GM23338 (cell line): Measurements from ENCODE around the gene AHI1. TPM values are rescaled to one million over a fixed set of nuclear protein-coding genes. Genes with fewer than 3 reads are reported as not detected.

Source experiments
- ATAC-seq: fragments of 200-7000 bp; cut with Tn5 transposase; 3 replicates; pipeline ENCODE4 v1.9.1; 2020
- DNase-seq: peaks from one replicate; pipeline ENCODE4 v3.0.0-alpha.2; 2015; ENCODE audit warnings: low spot score
- H2AFZ ChIP-seq: fragments of 200-600 bp; sonication (generic); 2 replicates; pipeline ENCODE4 v1.8.0; 2016; ENCODE audit warnings: antibody characterized with exemption, mild to moderate bottlenecking, moderate library complexity
- H3F3A ChIP-seq: fragments of 200-600 bp; sonication (generic); replicated peaks from 2 replicates; pipeline ENCODE4 v1.8.0; 2017; ENCODE audit warnings: antibody characterized with exemption, mixed run types, low read depth
- H3K27ac ChIP-seq: fragments of 200-600 bp; sonication (generic); 2 replicates; pipeline ENCODE4 v1.6.1; 2016; ENCODE audit warnings: low read depth
- H3K27me3 ChIP-seq: fragments of 200-600 bp; sonication (generic); 2 replicates; pipeline ENCODE4 v1.8.0; 2016; ENCODE audit warnings: mild to moderate bottlenecking, mixed run types, moderate library complexity; ENCODE audit not compliant: insufficient read depth
- H3K36me3 ChIP-seq: fragments of 200-600 bp; sonication (generic); 2 replicates; pipeline ENCODE4 v1.8.0; 2016; ENCODE audit warnings: mild to moderate bottlenecking; ENCODE audit not compliant: insufficient read depth
- H3K4me1 ChIP-seq: fragments of 200-600 bp; sonication (generic); 2 replicates; pipeline ENCODE4 v1.8.0; 2016; ENCODE audit warnings: mild to moderate bottlenecking, moderate library complexity; ENCODE audit not compliant: insufficient read depth
- H3K4me2 ChIP-seq: fragments of 200-600 bp; sonication (generic); 2 replicates; pipeline ENCODE4 v1.7.1; 2017; ENCODE audit warnings: mixed run types
- H3K4me3 ChIP-seq: fragments of 200-600 bp; sonication (generic); 2 replicates; pipeline ENCODE4 v1.6.1; 2016; ENCODE audit warnings: mixed run types
- H3K79me2 ChIP-seq: fragments of 200-600 bp; sonication (generic); replicated peaks from 2 replicates; pipeline ENCODE4 v1.8.0; 2017; ENCODE audit warnings: mild to moderate bottlenecking; ENCODE audit not compliant: insufficient read depth
- H3K9me2 ChIP-seq: fragments of 200-600 bp; sonication (generic); 2 replicates; pipeline ENCODE4 v1.8.0; 2017; ENCODE audit not compliant: insufficient read depth
- H4K20me1 ChIP-seq: fragments of 200-600 bp; sonication (generic); replicated peaks from 2 replicates; pipeline ENCODE4 v1.8.0; 2017; ENCODE audit warnings: mild to moderate bottlenecking; ENCODE audit not compliant: insufficient read depth
- H3K27ac Mint-ChIP-seq: 2 replicates; pipeline ENCODE4 v1.8.0; 2020; ENCODE audit warnings: inconsistent platforms, mild to moderate bottlenecking, moderate library complexity, mixed read lengths
- H3K27me3 Mint-ChIP-seq: 3 replicates; pipeline ENCODE4 v1.8.0; 2022; ENCODE audit warnings: low read depth, mild to moderate bottlenecking, moderate library complexity, mixed read lengths, inconsistent platforms; ENCODE audit not compliant: insufficient read depth, poor library complexity
- H3K36me3 Mint-ChIP-seq: 3 replicates; pipeline ENCODE4 v1.8.0; 2021; ENCODE audit warnings: low read depth, mild to moderate bottlenecking, inconsistent platforms, moderate library complexity, mixed read lengths
- H3K4me1 Mint-ChIP-seq: 3 replicates; pipeline ENCODE4 v1.8.0; 2020; ENCODE audit warnings: mild to moderate bottlenecking, inconsistent platforms, mixed read lengths
- H3K4me3 Mint-ChIP-seq: 3 replicates; pipeline ENCODE4 v1.8.0; 2021; ENCODE audit warnings: moderate library complexity, mild to moderate bottlenecking, inconsistent platforms, mixed read lengths
- H3K9me3 Mint-ChIP-seq: 3 replicates; pipeline ENCODE4 v1.8.0; 2020; ENCODE audit warnings: moderate library complexity, mild to moderate bottlenecking, inconsistent platforms, mixed read lengths
- CTCF ChIP-seq, 2 experiments: fragments of 200-600 bp in 1 of 2; sonication (generic) in 1 of 2; conservative IDR thresholded peaks; 2 replicates each; pipeline versions ENCODE4 v1.5.1 to v1.6.1; 2016 to 2017; ENCODE audit warnings: antibody characterized with exemption in 2 of 2, low read depth in 2 of 2, mild to moderate bottlenecking in 2 of 2, moderate library complexity in 1 of 2
- EZH2 ChIP-seq: fragments of 200-600 bp; sonication (generic); IDR thresholded peaks from one replicate; pipeline ENCODE4 v1.8.0; 2017; ENCODE audit warnings: antibody characterized with exemption, mild to moderate bottlenecking, low read depth; ENCODE audit not compliant: unreplicated experiment
- ZNF114 ChIP-seq: fragments of 250-450 bp; sonication (Bioruptor Pico); IDR thresholded peaks from 2 replicates; pipeline ENCODE4 v1.5.0; 2020; ENCODE audit warnings: mild to moderate bottlenecking, moderate library complexity
- ZNF462 ChIP-seq: fragments of 250-450 bp; sonication (Bioruptor Pico); IDR thresholded peaks from 2 replicates; pipeline ENCODE4 v1.5.0; 2020; ENCODE audit warnings: mild to moderate bottlenecking, moderate library complexity
- polyA plus RNA-seq: library from polyadenylated mRNA; unstranded; fragments of >200 nt; fragmentation: Nextera tagmentation; extraction: Ambion mirVana; gene quantifications from 2 replicates; pipeline ENCODE4 v1.2.1, GENCODE V29; 2016
- total RNA-seq: library from RNA; depleted of rRNA; stranded (reverse); fragments of >200 nt; shearing (Covaris generic); gene quantifications from 2 replicates; pipeline ENCODE4 v1.2.3, GENCODE V29; 2014

AHI1 gene
- total and polyA plus RNA-seq, 2 experiments from 2014 or later: 19.8 to 72.9 TPM

- Histone ChIP-seq H3K4me2 (no peak overlapping the region), H3K9me2 (no peaks in the 10 kb centered on the region; the same call in 1 of the 2 replicates), H3K4me1 (no peaks in the 10 kb centered on the region), H3K36me3 (0 out of 2 replicates have a peak, but pooled peaks cover 5% of the 10 kb centered on the region), H3K4me3 (no peak overlapping the region), H3K27ac (no peak overlapping the region), H3K27me3 (no peaks in the 10 kb centered on the region), H3F3A (no peaks in the 10 kb centered on the region), H2AFZ (no peak overlapping the region), H3K79me2 (no peaks in the 10 kb centered on the region), H4K20me1 (no peaks in the 10 kb centered on the region)
- Mint-ChIP-seq H3K27me3 (no peaks in the 10 kb centered on the region), H3K4me3 (no peak overlapping the region), H3K36me3 (no peaks in the 10 kb centered on the region), H3K4me1 (no peaks in the 10 kb centered on the region), H3K9me3 (no peaks in the 10 kb centered on the region; the same call in 2 of the 3 replicates), H3K27ac (no peak overlapping the region)
- DNase-seq: peak; percentile 54
- peak; percentile 81 for ATAC-seq
- TF ChIP-seq ZNF462 (CRISPR knock-in tag): no peak
- 0 out of 4 replicates have a peak, but pooled peaks of 1 of the 2 experiments have one; percentile 24 for TF ChIP-seq CTCF (conservative IDR thresholded peaks at IDR 0.05; ENCODE audit: low read depth in 2 of 2)
- no peak for TF ChIP-seq EZH2
- TF ChIP-seq ZNF114: no peak
Observed at GRCh38 chr6:135314543-135314942, 183.0 kb downstream of the AHI1 start.
